ENCODE results near the gene HEPHL1.

DNA sequence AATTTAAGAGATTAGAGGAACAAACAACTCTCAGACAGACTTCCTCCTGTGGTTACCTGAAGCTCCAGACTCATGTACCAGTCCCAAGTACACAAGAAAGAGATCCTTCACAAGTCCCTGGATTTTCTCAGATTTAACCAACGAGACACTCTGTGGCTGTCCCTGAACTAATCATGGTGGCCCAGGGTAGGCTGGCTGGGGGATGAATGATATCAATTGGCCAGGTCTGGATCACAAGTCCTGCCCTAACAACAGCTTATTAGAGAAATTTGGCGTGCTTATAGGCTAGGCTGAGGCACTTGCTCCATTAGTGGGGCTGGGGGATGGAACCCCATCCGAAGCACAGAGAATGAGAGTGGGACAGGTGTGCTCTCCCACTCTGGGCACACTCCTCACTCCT lies 22.1 kb downstream of the HEPHL1 start:
- TF ChIP-seq, protein P1, sequence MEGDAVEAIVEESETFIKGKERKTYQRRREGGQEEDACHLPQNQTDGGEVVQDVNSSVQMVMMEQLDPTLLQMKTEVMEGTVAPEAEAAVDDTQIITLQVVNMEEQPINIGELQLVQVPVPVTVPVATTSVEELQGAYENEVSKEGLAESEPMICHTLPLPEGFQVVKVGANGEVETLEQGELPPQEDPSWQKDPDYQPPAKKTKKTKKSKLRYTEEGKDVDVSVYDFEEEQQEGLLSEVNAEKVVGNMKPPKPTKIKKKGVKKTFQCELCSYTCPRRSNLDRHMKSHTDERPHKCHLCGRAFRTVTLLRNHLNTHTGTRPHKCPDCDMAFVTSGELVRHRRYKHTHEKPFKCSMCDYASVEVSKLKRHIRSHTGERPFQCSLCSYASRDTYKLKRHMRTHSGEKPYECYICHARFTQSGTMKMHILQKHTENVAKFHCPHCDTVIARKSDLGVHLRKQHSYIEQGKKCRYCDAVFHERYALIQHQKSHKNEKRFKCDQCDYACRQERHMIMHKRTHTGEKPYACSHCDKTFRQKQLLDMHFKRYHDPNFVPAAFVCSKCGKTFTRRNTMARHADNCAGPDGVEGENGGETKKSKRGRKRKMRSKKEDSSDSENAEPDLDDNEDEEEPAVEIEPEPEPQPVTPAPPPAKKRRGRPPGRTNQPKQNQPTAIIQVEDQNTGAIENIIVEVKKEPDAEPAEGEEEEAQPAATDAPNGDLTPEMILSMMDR (IDR thresholded peaks at IDR 0.05; ENCODE audit: low read depth, low read length) = no peak
- no peak for TF ChIP-seq EZH2phosphoT487 (IDR thresholded peaks at IDR 0.05; ENCODE audit: low read depth)
